Measurements from ENCODE around the gene OLIG1.

DNA sequence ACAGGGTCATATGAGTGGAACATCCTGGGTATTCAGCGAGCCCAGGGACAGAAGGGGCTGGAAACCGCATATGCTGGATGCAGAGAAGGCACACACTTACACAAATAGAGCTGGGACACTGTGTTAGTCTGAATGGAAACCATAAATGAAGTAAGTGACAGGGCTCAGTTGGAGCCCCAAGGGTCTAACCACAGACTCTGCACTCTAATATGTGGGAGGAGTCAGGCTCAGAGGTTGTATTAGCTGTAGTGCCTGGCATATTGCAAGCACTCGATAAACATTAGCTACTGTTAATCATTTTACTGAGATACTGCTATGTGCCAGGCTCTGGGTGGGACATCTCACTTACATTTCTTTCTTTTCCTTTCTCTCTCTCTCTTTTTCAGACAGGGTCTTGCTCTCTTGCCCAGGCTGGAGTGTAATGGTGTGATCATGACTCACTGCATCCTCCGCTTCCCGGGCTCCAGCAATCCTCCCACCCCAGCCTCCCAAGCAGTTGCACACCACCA, 6.5 kb upstream of the OLIG1 start:
- no peak for TF ChIP-seq CTCF (IDR thresholded peaks at IDR 0.05; ENCODE audit: low read depth, low read length, poor library complexity, severe bottlenecking)
- no peak for TF ChIP-seq EZH2phosphoT487 (IDR thresholded peaks at IDR 0.05; ENCODE audit: borderline replicate concordance, low read length)

Measured in DOHH2 (cell line).